Stimulated activated CD8-positive, alpha-beta memory T cell treated with anti-CD3 and anti-CD28 coated beads, Interleukin-12 subunit alpha, Interleukin-12 subunit beta, amount 100 ng/mL, for 24 hours (primary cell): ENCODE data around the gene LEF1.

Source experiments
- DNase-seq: peaks from one replicate; pipeline ENCODE4 v3.0.0-alpha.2; 2020; ENCODE audit errors: extremely low read depth

The LEF1 gene

GRCh38 chr4:107999932-108000539 lies 168.7 kb downstream of the LEF1 start:
- DNase-seq: no peak

GRCh38 chr4:107997794-107998193 lies 170.9 kb downstream of the LEF1 start:
- no peak for DNase-seq
